Measurements from ENCODE around the gene SLC16A5. TPM values are rescaled to one million over a fixed set of nuclear protein-coding genes. Genes with fewer than 3 reads are reported as not detected.
"Not testable (repeated sequence)": the region's sequence is repeated elsewhere in the genome, so short reads cannot be mapped to it uniquely, and the experiment has no call there.

Gene SLC16A5
- total RNA-seq, 1 experiment from 2014 or later = 70.2 TPM

GRCh38 chr17:75124819-75125162 is 37.0 kb downstream of the SLC16A5 start:
- H3K4me1 ChIP-seq (replicated peaks; ENCODE audit: insufficient read depth) = peaks cover 39% of the 10 kb centered on the region
- intact Hi-C loops (cut with micrococcal nuclease; ENCODE audit: unreplicated experiment) = loop anchor here (1.0 kb wide), 1 partner anchor 35 kb away; no protein-coding TSS in a partner anchor
- CTCF ChIA-PET = interaction anchor here (2.3 kb wide), 1 partner anchor 11 kb away, joined by 13 read pairs; no protein-coding TSS in a partner anchor
- peak overlapping the region; percentile 79 for H3K4me2 ChIP-seq
- no peak for TF ChIP-seq EZH2 (IDR thresholded peaks at IDR 0.05; ENCODE audit: low read depth)
- TF ChIP-seq, protein P1, sequence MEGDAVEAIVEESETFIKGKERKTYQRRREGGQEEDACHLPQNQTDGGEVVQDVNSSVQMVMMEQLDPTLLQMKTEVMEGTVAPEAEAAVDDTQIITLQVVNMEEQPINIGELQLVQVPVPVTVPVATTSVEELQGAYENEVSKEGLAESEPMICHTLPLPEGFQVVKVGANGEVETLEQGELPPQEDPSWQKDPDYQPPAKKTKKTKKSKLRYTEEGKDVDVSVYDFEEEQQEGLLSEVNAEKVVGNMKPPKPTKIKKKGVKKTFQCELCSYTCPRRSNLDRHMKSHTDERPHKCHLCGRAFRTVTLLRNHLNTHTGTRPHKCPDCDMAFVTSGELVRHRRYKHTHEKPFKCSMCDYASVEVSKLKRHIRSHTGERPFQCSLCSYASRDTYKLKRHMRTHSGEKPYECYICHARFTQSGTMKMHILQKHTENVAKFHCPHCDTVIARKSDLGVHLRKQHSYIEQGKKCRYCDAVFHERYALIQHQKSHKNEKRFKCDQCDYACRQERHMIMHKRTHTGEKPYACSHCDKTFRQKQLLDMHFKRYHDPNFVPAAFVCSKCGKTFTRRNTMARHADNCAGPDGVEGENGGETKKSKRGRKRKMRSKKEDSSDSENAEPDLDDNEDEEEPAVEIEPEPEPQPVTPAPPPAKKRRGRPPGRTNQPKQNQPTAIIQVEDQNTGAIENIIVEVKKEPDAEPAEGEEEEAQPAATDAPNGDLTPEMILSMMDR (conservative IDR thresholded peaks at IDR 0.05) = no peak
- DNase-seq = no peak
- H3K4me3 ChIP-seq = peak overlapping the region; percentile 45; the same call in 1 of the 2 replicates
- peak overlapping the region; percentile 93 for H3K27ac ChIP-seq
- POLR2A ChIA-PET (ENCODE audit: unreplicated experiment) = interaction anchor here (0.5 to 1.2 kb wide), 4 partner anchors 11 to 402 kb away, joined by 3 to 5 read pairs (median 4); no protein-coding TSS in a partner anchor
- H3K27me3 ChIP-seq (ENCODE audit: insufficient read depth, low read depth) = no peaks in the 10 kb centered on the region
- TSS peak; percentile 92 for BruUV-seq (replicated peaks)
- no peaks in the 10 kb centered on the region for H3K36me3 ChIP-seq (ENCODE audit: low read depth)
- no peaks in the 10 kb centered on the region for H3K9me3 ChIP-seq (ENCODE audit: insufficient read depth, low read depth)
- no peaks in the 10 kb centered on the region for H4K20me1 ChIP-seq (ENCODE audit: insufficient read depth)
- peaks cover 15% of the 10 kb centered on the region for H3K79me2 ChIP-seq (ENCODE audit: low read depth)
- peaks cover 74% of the 10 kb centered on the region for H3F3A ChIP-seq (ENCODE audit: insufficient read depth, low read depth)
- H3K9me2 ChIP-seq (ENCODE audit: insufficient read depth) = no peaks in the 10 kb centered on the region
- peak overlapping the region; percentile 65; the same call in 1 of the 2 replicates for H2AFZ ChIP-seq

GRCh38 chr17:75125984-75126383 is 38.2 kb downstream of the SLC16A5 start:
- CTCF ChIA-PET = interaction anchor here (0.5 to 0.6 kb wide), 2 partner anchors 29 to 30 kb away, joined by 4 to 12 read pairs; no protein-coding TSS in a partner anchor
- no peaks in the 10 kb centered on the region for H3K9me2 ChIP-seq (ENCODE audit: insufficient read depth)
- DNase-seq = no peak
- no peaks in the 10 kb centered on the region for H3K36me3 ChIP-seq (ENCODE audit: low read depth)
- no peaks in the 10 kb centered on the region for H3K27me3 ChIP-seq (ENCODE audit: insufficient read depth, low read depth)
- POLR2A ChIA-PET (ENCODE audit: unreplicated experiment) = interaction anchor here (0.5 kb wide), 1 partner anchor 29 kb away, joined by 3 read pairs; no protein-coding TSS in a partner anchor
- no peak overlapping the region for H3K4me3 ChIP-seq
- H3K4me1 ChIP-seq (replicated peaks; ENCODE audit: insufficient read depth) = peaks cover 43% of the 10 kb centered on the region
- H3K27ac ChIP-seq = peak overlapping the region; percentile 93
- peaks cover 77% of the 10 kb centered on the region for H3F3A ChIP-seq (ENCODE audit: insufficient read depth, low read depth)
- H3K9me3 ChIP-seq (ENCODE audit: insufficient read depth, low read depth) = no peaks in the 10 kb centered on the region
- no TSS peak for BruUV-seq (replicated peaks)
- TF ChIP-seq EZH2 (IDR thresholded peaks at IDR 0.05; ENCODE audit: low read depth) = no peak
- TF ChIP-seq, protein P1 (conservative IDR thresholded peaks at IDR 0.05) = no peak
- H2AFZ ChIP-seq = no peak overlapping the region
- 0 out of 2 replicates have a peak overlapping the region, but pooled peaks have one; percentile 9 for H3K4me2 ChIP-seq
- H4K20me1 ChIP-seq (ENCODE audit: insufficient read depth) = no peaks in the 10 kb centered on the region; the same call in 1 of the 2 replicates
- H3K79me2 ChIP-seq (ENCODE audit: low read depth) = peaks cover 26% of the 10 kb centered on the region
- intact Hi-C loops (cut with micrococcal nuclease; ENCODE audit: unreplicated experiment) = no loop called here

DNA sequence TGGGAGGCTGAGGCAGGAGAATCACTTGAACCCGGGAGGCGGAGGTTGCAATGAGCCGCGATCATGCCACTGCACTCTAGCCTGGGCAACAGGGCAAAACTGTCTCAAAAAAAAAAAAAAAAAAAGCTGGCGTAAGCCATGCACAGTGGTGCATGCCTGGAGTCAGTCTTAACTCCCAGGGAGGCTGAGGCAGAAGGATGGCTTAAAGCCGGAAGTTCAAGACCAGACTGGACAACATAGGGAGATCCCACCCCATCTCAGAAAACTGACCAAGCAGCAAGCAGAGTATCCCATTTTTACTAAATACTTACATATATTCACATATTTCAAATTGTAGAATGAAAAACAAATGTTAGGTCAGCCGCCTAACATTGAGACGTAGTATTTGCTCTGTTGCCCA is 39.2 kb downstream of the SLC16A5 start:
- ChIA-PET CTCF (no interaction called here), POLR2A (ENCODE audit: unreplicated experiment) (interaction anchor here (0.6 kb wide), 1 partner anchor 33 kb away, joined by 12 read pairs; no protein-coding TSS in a partner anchor)
- Histone ChIP-seq H2AFZ (no peak overlapping the region), H4K20me1 (ENCODE audit: insufficient read depth) (no peaks in the 10 kb centered on the region; the same call in 1 of the 2 replicates), H3K9me2 (ENCODE audit: insufficient read depth) (no peaks in the 10 kb centered on the region), H3K79me2 (ENCODE audit: low read depth) (peaks cover 34% of the 10 kb centered on the region), H3K4me1 (replicated peaks; ENCODE audit: insufficient read depth) (peaks cover 43% of the 10 kb centered on the region), H3K4me3 (no peak overlapping the region), H3K27me3 (ENCODE audit: insufficient read depth, low read depth) (no peaks in the 10 kb centered on the region), H3K36me3 (ENCODE audit: low read depth) (no peaks in the 10 kb centered on the region), H3K27ac (no peak overlapping the region), H3F3A (ENCODE audit: insufficient read depth, low read depth) (peaks cover 68% of the 10 kb centered on the region), H3K9me3 (ENCODE audit: insufficient read depth, low read depth) (no peaks in the 10 kb centered on the region), H3K4me2 (no peak overlapping the region)
- no TSS peak for BruUV-seq (replicated peaks)
- TF ChIP-seq, protein P1 (conservative IDR thresholded peaks at IDR 0.05) = no peak
- no peak for TF ChIP-seq EZH2 (IDR thresholded peaks at IDR 0.05; ENCODE audit: low read depth)
- intact Hi-C loops (cut with micrococcal nuclease; ENCODE audit: unreplicated experiment) = no loop called here
- no peak for DNase-seq

GRCh38 chr17:75127936-75128335 is 40.2 kb downstream of the SLC16A5 start:
- peaks cover 41% of the 10 kb centered on the region for H3K79me2 ChIP-seq (ENCODE audit: low read depth)
- H4K20me1 ChIP-seq (ENCODE audit: insufficient read depth); H3K4me3 ChIP-seq; H3K9me2 ChIP-seq (ENCODE audit: insufficient read depth); H3K4me2 ChIP-seq; intact Hi-C loops (cut with micrococcal nuclease; ENCODE audit: unreplicated experiment); H3K27me3 ChIP-seq (ENCODE audit: insufficient read depth, low read depth); H2AFZ ChIP-seq; BruUV-seq (replicated peaks); DNase-seq; H3K9me3 ChIP-seq (ENCODE audit: insufficient read depth, low read depth); H3K36me3 ChIP-seq (ENCODE audit: low read depth): not testable (repeated sequence)
- ChIA-PET POLR2A (ENCODE audit: unreplicated experiment) (interaction anchor here (0.7 kb wide), 1 partner anchor 39 kb away, joined by 4 read pairs; no protein-coding TSS in a partner anchor), CTCF (interaction anchor here (0.6 kb wide), 1 partner anchor 23 kb away, joined by 3 read pairs; no protein-coding TSS in a partner anchor)
- H3F3A ChIP-seq (ENCODE audit: insufficient read depth, low read depth) = peaks cover 69% of the 10 kb centered on the region
- peak overlapping the region; percentile 21; the same call in 1 of the 2 replicates for H3K27ac ChIP-seq
- peaks cover 41% of the 10 kb centered on the region for H3K4me1 ChIP-seq (replicated peaks; ENCODE audit: insufficient read depth)

Measured in PC-9 (cell line).